ENCODE results near the gene P2RY8. TPM values are rescaled to one million over a fixed set of nuclear protein-coding genes. Genes with fewer than 3 reads are reported as not detected.
A peak's percentile ranks its signal among the peaks of the same experiment; 100 is the strongest.
"Not testable (repeated sequence)": the region's sequence is repeated elsewhere in the genome, so short reads cannot be mapped to it uniquely, and the experiment has no call there.

Gene P2RY8
- total RNA-seq, 1 experiment from 2014 or later: 1.1 TPM

GRCh38 chrX:1488141-1488540 lies 48.8 kb downstream of the P2RY8 start:
- no peak for DNase-seq (ENCODE audit: low read depth)

GRCh38 chrX:1487401-1487800 lies 49.6 kb downstream of the P2RY8 start:
- no peak for DNase-seq (ENCODE audit: low read depth)

- DNase-seq (ENCODE audit: low read depth): peak; percentile 27
Measured at GRCh38 chrX:1486749-1487361, 50.1 kb downstream of the P2RY8 start.

GRCh38 chrX:1486177-1486576 lies 50.8 kb downstream of the P2RY8 start:
- DNase-seq (ENCODE audit: low read depth): no peak

GRCh38 chrX:1485033-1485432 lies 52.0 kb downstream of the P2RY8 start:
- DNase-seq (ENCODE audit: low read depth): no peak

- DNase-seq (ENCODE audit: low read depth): no peak
Measured at GRCh38 chrX:1484638-1485019, 52.4 kb downstream of the P2RY8 start.

GRCh38 chrX:1483843-1484637 lies 52.9 kb downstream of the P2RY8 start:
- no peak for DNase-seq (ENCODE audit: low read depth)

- DNase-seq (ENCODE audit: low read depth): not testable (repeated sequence)
Measured at GRCh38 chrX:1482530-1482928, 54.5 kb downstream of the P2RY8 start.

- peak; percentile 72 for DNase-seq (ENCODE audit: low read depth)
Measured at GRCh38 chrX:1481636-1482529, 55.1 kb downstream of the P2RY8 start.

GRCh38 chrX:1480082-1480785 lies 56.8 kb downstream of the P2RY8 start:
- peak; percentile 65 for DNase-seq (ENCODE audit: low read depth)

- no peak for DNase-seq (ENCODE audit: low read depth)
Measured at GRCh38 chrX:1477801-1478458, 59.1 kb downstream of the P2RY8 start.

GRCh38 chrX:1477229-1477628 lies 59.8 kb downstream of the P2RY8 start:
- DNase-seq (ENCODE audit: low read depth): no peak

- no peak for DNase-seq (ENCODE audit: low read depth)
Measured at GRCh38 chrX:1476682-1477081, 60.3 kb downstream of the P2RY8 start.

- no peak for DNase-seq (ENCODE audit: low read depth)
Measured at GRCh38 chrX:1475881-1476280, 61.1 kb downstream of the P2RY8 start.

GRCh38 chrX:1475481-1475880 lies 61.5 kb downstream of the P2RY8 start:
- no peak for DNase-seq (ENCODE audit: low read depth)

- not testable (repeated sequence) for DNase-seq (ENCODE audit: low read depth)
Measured at GRCh38 chrX:1474593-1474992, 62.4 kb downstream of the P2RY8 start.

- no peak for DNase-seq (ENCODE audit: low read depth)
Measured at GRCh38 chrX:1472975-1473374, 64.0 kb downstream of the P2RY8 start.

GRCh38 chrX:1468250-1468772 lies 68.7 kb downstream of the P2RY8 start:
- peak; percentile 84 for DNase-seq (ENCODE audit: low read depth)

GRCh38 chrX:1466971-1467561 lies 69.9 kb downstream of the P2RY8 start:
- no peak for DNase-seq (ENCODE audit: low read depth)

- DNase-seq (ENCODE audit: low read depth): no peak
Measured at GRCh38 chrX:1466232-1466661, 70.7 kb downstream of the P2RY8 start.

Measured in HT1080 (cell line).